Body of pancreas (tissue), 4 donors: Measurements from ENCODE around the gene FAM234A.

ENCODE experiments used
- CTCF ChIP-seq, 7 experiments: fragments of 450-650 bp in 4 of 7; fragments of 200-600 bp in 3 of 7; sonication (generic) in 3 of 7; IDR thresholded peaks; one replicate each; pipeline ENCODE4 v1.5.1; 2016 to 2019; ENCODE audit warnings: antibody characterized with exemption in 7 of 7
- POLR2A ChIP-seq, 3 donors: fragments of 450-650 bp; IDR thresholded peaks; one replicate each; pipeline ENCODE4 v1.6.1; 2016; ENCODE audit warnings: antibody characterized with exemption in 3 of 3, mild to moderate bottlenecking in 2 of 3

GRCh38 chr16:189604-190186 is 44.9 kb upstream of the FAM234A start:
- no peak for TF ChIP-seq POLR2A (IDR thresholded peaks at IDR 0.05)
- no peak for TF ChIP-seq CTCF (IDR thresholded peaks at IDR 0.05)
